NCI-H1694 treated with DMSO at 0.1 percent for 48 hours (cell line): ENCODE data around the gene LAMA2.

Experiments
- DNase-seq: peaks from one replicate; lab custom pipeline; 2025; lab: John Stamatoyannopoulos, UW

The LAMA2 gene

DNA sequence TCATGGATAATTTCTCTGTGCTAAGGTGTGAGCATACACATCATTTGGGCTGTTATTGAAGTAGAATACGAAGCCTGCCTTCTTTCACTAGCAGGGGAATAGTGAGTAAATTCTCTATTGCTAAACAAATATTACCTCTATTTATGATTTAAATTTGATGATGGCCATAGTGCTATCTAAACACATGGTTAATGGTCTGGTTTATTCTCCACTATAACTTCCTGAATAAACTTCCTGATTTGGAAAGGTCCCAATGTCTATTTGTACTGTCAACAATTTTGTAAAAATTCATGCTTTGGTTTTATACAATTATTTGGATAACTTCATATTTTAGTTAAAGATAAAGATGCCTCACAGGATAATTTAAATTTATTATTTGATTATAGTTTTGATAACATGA lies 426.2 kb downstream of the LAMA2 start:
- DNase-seq: no peak

DNA sequence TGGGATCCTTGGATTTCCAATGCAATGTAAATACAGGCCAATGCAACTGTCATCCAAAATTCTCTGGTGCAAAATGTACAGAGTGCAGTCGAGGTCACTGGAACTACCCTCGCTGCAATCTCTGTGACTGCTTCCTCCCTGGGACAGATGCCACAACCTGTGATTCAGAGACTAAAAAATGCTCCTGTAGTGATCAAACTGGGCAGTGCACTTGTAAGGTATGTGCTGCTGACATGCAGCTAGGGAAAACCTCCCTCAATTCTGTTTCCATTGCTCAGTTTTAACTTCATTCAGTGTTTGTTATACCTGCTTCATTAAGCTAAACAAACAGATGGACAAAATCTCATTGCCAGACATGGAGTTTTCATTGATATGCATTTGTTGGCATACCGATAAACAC lies 429.9 kb downstream of the LAMA2 start:
- peak; percentile 67 for DNase-seq

DNA sequence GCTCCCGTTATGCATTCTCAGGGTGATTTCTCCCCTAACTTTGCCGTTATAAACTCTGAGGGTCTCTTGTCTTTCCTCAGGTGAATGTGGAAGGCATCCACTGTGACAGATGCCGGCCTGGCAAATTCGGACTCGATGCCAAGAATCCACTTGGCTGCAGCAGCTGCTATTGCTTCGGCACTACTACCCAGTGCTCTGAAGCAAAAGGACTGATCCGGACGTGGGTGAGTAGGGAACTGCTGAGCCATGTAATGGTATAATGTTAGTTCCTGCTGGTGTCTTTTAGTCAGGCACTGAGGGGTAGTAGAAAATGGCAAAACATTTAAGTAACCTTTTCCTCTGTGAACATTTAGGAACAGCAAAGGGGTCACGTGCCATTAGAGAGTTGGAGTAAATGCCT lies 431.6 kb downstream of the LAMA2 start:
- peak; percentile 89 for DNase-seq

DNA sequence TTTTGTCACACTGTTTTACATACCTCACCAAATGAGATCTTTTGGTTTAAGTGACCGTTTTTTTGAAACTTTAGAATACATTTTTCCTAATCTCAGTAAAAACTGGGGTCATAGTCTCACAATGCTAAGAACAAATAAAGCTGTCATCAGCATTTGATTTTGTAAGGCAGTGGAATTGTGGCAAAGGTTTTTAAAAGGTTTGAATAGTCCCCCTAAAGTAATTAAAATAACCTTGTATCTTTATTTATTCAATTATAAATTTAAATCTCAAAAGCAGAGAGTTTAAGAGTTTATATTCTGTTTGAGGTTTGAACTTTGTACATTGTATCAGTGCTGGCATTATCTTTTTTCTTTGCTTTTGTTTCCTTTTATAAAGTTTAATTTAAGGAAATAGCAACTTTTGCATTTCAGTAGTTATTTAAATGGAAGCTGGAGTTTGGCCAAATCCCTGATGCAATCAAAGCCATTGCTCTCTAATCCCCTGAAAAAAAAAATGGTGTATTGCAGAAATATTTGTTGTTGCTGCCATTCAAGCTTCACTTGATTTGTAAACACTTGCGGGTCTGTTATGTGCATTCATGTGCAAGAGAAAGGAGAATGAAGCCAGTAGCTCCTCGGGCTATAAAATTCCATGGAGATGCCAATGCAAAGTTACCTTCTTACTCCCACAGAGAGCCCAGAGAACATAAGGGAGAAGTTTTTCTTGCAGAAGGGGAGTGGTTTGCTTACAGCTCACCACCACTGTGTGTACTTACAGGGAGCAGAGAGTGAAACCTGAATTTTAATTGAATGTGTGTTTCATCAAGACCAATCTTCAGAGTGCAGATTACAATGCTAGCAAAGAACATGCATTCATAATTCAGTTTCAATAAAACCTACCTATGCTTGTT lies 435.2 kb downstream of the LAMA2 start:
- peak; percentile 69 for DNase-seq

DNA sequence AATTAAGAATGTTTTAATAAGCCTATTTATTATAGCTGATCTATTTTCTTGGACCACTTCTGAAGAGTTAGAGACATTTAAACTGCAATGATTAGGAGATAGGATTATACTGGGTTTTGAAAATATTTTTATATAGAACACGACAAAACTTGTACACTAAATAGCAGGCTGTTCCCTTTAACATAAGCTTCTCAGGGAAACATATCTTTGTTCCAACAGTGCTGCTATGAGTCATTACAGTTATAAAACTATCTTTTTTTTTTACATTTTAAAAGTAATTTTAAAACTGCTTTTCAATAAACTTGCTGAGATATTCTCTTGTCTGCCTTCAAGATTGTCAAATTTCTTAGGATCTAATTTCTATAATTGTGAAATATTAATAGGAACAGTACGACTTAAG lies 438.0 kb downstream of the LAMA2 start:
- DNase-seq: no peak

DNA sequence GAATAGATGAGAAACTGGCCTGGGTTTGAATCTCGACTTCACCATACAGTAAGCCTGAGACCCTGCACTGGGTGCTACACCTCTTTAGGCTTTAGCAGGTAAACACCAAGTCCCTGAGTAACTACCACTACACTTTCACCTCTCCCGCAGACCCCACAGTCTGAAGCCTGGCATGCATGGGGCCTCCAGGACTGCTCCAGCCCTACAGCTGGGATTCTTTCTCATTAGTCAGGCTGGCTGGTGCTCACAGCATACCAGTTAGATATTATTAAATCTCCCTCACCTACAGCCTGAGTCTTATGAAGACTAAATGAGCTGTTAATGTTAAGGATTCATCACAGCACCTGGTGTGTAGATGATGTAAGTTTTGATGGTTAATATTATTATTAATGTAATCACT lies 438.4 kb downstream of the LAMA2 start:
- no peak for DNase-seq

DNA sequence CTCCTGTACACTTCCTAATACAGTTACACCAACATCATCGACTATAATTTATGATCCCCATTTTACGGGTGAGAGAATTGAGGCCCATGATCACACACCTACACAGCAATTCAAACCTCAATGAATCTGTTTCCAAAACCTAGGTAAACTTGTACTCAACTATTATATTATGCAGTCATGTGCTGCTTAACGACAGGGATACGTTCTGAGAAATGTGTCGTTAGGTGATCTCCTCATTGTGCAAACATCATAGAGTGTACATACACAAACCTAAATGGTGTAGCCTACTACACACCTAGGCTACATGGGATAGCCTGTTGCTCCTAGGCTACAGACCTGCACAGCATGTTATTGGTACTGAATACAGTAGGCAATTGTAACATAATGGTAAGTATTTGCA lies 441.4 kb downstream of the LAMA2 start:
- DNase-seq: no peak

DNA sequence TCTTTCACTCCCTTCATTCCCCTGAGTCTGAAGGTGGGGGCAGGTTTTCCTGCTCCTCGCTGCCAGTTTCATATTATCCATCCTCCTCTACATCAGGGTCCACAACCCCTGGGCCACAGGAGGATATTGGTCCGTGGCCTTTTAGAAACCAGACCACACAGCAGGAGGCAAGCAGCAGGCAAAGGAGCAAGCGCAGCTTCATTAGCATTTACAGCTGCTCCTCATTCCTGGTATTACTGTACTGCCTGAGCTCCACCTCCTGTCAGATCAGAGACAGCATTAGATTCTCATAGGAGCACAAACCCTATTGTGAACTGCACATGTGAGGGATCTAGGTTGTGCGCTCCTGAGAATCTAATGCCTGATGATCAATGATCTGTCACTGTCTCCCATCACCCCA lies 446.7 kb downstream of the LAMA2 start:
- no peak for DNase-seq

DNA sequence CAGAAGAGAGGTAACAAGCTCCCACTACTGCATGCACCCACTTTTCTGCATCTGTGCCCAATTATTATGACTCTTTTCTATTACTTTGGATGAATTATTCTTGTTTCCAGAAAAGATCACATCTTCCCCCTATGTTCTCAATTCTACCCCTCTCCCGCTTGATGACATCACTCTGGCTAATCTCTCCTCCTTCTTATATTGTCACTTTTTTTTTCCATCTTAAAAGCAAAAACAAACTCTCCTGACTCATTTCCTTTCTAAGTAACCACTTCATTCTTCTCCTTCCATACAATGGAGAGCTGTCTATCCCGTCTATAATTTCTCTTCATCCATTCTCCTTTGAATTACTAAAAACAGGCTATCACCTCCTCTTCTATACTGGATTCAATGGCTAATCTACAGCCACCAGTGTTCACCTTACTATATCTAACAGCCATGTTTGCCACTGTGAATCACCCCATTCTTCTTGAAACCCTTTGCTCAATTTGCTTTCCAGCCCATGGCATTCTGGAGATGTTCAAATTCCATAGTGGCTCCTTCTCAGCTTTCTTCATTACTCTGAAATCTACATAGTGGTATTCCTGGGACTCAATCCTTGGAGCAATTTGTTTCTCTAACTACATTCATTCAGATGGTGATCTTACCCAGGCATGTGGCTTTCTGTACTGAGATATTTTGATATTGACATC lies 448.7 kb downstream of the LAMA2 start:
- DNase-seq: no peak

DNA sequence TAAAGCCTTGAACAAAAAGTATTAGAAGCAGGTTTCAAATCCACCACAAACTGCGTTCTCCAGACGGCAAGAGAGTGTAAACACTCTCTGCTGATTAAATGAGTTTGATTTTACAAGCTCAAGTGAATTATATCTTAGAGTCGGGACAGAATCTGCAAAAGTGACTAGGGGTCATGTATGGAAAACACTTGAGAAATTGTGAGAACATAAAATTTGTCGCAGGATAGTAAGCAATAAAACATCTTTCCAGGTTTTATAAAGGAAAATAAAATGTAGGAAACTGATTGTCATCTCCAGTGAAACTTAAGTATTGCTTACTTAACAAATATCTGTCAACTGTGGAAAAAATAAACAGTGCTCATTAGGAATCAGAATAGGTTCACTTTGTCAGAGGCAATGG lies 452.9 kb downstream of the LAMA2 start:
- no peak for DNase-seq

DNA sequence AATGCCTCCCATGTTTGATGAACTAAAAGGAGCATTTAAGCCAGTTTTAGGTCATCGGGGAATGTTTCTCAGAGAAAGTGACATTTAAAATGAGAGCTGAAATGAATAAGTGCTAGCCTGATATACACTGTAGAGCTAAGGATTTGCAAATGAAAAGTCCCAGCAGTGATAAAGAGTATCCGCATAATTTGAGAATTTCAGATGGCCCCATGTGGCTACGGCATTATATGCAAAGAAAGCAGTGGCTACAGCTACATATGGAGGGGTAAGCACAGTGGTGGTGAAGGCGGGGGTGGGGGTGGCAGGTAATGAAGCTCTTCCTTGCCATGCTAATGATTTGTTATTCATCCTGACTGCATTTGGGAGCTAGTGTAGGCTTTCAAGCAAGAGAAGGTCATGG lies 455.7 kb downstream of the LAMA2 start:
- DNase-seq: no peak

DNA sequence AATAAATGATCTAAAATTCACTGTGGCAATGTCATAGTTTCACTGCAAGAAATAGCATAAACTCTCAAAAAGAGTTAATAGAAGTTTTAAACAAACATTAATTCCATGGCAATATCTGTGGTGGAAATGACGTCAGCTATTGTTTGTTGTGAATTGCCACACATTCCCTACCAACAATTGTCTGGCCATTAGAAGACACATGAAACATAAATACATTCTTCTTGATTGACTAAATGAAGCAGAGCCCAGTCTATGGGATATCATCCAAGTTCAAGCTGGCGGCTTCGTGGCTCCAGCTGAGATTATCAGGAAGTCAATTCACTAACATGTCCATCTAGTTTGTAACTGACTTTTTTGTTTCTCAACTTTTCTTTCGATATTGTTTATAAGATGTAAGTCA lies 458.0 kb downstream of the LAMA2 start:
- no peak for DNase-seq

DNA sequence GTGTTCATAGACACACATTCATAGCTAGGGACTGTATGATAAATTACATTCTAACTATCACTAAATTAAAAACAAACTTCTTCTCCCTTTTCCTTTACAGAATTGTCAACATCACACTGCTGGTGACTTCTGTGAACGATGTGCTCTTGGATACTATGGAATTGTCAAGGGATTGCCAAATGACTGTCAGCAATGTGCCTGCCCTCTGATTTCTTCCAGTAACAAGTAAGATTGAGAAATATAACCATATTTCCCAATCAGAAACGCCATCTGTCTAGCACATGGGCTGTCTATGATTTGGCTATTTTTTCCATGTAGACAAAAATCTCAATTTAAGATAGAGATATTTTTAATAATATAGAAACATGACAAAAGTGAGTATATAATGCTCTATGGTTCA lies 459.3 kb downstream of the LAMA2 start:
- no peak for DNase-seq

DNA sequence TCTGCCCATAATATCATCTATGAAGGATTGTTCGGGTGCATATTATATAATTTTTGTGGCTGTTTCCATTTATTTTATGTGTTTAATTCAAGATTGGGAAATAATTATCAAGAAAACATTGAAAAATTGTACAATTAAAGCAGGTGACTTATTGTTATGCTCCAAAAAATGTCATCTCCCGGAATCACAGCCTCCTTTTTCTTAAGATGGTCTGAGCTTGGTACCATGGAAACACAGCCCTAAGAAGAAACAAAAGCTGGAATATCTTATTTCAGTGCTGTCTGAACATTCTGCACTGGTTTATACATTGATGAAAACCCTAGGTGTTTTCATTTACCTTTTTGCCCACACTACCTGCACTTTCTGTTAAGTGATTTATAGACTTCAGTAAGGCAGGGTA lies 459.9 kb downstream of the LAMA2 start:
- no peak for DNase-seq

DNA sequence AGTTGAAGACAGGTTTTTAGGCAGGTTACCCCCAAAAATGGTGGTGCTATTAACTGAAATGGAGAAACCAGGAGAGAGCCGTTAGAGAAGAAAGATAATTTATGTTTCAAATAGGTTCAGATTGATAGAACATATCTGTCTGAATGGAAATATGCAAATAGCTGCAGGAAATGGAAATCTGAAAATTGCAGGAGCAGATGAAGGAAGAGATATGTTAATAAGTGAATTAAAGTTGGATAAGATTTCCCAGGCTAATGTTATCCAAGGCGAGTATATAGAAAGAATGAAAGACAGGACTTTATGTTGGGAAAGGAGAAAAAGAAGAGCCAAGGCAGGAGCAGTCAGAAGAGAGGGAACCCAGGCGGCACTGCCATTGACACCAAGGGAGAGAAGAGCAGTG lies 461.4 kb downstream of the LAMA2 start:
- no peak for DNase-seq

DNA sequence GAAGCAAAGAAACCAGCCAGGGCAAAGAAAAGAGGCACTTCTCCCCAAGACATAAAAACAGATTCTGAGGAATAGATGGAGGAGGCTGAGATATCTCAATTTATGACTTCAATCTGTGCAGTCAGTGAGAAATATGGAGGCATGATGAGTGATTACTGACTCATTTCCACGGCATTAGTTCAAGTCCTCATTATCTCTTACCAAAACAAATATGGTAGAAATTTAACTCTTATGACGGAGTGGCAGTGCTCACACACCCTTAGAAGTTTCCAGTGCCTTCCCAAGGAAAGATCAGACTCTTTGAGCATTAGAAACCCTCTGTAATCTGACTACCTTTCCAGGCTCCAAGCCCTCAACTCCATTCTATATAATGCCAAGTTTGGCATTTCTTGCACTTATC lies 463.0 kb downstream of the LAMA2 start:
- no peak for DNase-seq

DNA sequence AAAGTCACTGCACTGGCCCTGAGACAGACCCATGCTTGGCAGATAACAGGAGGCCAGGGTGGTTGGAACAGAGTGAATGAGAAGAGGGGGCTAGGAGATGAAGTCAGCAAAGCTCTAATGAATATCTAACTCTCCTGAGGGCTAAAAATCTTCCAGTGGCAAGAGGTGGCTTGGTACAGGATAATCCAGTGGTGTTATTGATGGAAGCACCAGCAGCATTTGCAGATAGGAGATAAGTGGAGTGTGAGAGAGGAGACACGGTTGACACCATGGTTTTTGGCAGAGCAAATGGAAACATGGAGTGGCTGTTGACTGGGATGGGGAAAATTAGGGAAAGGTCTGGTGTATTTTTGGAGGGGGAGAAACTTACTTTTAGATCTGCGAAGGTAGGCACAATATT lies 464.0 kb downstream of the LAMA2 start:
- no peak for DNase-seq

DNA sequence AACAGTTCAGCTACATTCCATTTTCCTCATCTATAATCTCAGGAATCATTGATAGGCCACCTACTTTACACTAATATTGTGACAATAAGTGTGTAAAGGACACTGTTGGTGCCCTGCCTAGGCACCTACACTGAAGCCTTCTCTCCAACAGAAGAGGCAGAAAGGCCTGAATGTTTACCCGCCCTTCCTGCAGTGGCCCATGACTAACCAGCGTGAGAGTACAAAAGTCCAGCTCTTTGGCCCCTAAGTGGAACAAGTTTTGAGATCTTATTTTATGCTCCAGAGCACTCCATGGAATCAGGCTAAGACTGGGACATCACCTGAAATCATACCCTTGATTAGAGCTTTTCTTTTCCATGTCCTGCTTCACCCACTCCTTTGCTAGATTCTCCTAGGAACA lies 467.3 kb downstream of the LAMA2 start:
- DNase-seq: no peak

DNA sequence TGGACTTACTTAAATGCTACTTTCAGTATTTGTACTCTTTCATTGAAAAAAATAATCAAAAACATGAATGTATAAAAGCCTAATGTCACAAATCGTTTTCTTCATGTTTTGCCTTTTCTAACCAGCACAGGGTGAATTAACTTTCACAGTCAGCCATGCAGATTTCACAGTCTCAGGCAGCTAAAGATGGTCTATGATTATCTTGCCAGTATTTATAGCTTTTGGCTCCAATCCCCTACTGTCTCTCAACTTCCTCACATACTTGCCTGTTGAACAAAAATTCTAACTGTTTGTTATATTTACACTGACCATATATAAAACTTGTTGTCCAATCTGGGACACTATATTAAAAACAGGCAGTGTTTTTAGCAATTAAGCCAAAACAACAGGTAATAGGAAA lies 468.9 kb downstream of the LAMA2 start:
- no peak for DNase-seq

DNA sequence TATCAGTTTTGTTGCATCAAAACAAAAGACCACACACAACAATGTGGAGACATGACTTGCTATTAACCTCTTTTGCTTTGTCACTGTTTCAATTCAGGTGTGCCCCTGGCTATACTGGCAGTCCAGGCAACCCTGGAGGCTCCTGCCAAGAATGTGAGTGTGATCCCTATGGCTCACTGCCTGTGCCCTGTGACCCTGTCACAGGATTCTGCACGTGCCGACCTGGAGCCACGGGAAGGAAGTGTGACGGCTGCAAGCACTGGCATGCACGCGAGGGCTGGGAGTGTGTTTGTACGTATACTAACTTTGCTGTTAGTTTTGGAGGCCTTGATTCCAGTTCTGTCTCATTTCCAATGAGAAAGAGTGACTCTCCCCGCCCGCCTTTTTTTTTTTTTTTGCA lies 470.1 kb downstream of the LAMA2 start:
- DNase-seq: no peak

DNA sequence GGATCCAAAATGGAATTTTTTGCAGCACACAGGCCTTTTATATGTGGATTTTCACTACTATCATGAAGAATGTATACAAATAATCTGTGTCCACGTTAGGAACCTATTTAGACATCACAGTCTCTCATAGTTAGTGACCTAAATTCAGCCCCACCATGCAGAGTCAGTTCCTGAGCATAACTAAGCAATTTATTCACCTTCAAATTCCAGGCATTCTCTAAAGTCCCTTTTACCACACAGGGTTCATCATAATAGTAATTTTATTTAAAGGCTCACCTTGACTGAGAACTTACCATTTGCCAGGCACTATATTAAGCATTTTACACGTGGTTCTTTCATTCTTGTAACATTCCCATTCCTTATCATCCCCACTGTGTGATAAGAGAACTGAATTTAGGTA lies 473.2 kb downstream of the LAMA2 start:
- no peak for DNase-seq

DNA sequence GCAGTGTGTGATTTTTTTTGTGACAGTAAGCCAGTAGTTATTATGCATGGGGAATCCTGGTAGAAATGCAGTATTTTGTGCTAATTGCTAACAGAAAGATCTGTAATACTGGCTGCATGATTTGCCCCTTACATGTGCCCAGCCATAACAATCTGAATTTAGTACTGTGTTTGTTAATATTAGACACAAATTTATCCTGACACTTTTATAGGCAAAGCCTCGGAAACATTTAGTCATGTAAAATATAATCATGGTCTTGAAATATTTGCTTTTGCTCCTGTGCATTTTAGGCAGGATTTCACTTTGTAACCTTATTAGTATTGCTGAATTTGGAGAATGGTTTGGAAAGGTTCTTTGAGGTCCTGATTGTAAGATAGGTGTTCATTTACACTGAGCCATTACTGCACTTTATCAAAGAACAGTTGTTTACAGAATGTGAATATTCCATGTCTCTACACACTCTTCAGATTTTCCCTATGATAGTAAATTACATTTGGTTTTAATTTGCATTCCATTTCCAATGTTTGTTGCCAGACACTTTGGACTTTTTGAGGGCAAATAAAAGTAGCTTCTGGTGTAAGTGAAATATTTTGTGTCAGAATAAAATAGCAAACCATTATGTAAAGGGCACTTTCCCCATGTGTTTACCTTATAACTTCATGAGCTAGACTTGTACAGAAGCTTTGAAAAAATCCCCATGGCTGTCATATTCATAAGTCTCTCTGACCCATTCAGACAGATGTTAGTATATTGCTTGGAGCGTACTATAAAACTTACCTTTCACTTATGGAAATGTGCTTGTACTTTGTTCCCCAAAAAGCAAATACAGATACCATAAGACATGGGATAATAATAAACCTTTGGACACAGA lies 477.1 kb downstream of the LAMA2 start:
- DNase-seq: no peak

DNA sequence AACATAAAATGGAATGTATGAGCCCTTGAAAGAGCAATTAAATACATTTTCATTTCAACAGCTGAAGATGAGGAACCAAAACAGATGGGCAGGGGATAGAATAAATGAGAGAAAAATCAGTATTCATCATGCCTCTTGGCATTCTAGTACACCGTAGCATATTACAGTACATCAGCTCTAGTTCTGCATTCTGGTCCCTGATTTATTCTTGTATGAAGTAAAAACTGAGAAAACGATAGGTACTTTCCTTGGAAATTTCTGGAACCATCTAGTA lies 477.7 kb downstream of the LAMA2 start:
- DNase-seq: no peak
